H9 (cell line): Measurements from ENCODE around the gene PERCC1. TPM values are rescaled to one million over a fixed set of nuclear protein-coding genes. Genes with fewer than 3 reads are reported as not detected.

Source experiments
- DNase-seq: peaks from one replicate; pipeline ENCODE4 v3.0.0-alpha.2; 2017
- H2AFZ ChIP-seq: one replicate; pipeline ENCODE4 v1.6.1; 2013; ENCODE audit warnings: mild to moderate bottlenecking, low read length, control low read depth, moderate library complexity
- H2AK5ac ChIP-seq: 2 replicates; pipeline ENCODE4 v1.6.1; 2013; ENCODE audit warnings: low read length, control low read depth, mixed read lengths; ENCODE audit not compliant: insufficient read length
- H2BK120ac ChIP-seq: one replicate; pipeline ENCODE4 v1.6.1; 2013; ENCODE audit warnings: low read depth, mild to moderate bottlenecking, low read length, control low read depth, inconsistent platforms; ENCODE audit not compliant: poor library complexity, severe bottlenecking
- H2BK12ac ChIP-seq: 2 replicates; pipeline ENCODE4 v1.6.1; 2013; ENCODE audit warnings: low read length, control low read depth, mixed read lengths, low read depth; ENCODE audit not compliant: insufficient read length
- H2BK15ac ChIP-seq: 2 replicates; pipeline ENCODE4 v1.6.1; 2013; ENCODE audit warnings: low read depth, low read length, control low read depth
- H2BK20ac ChIP-seq: one replicate; pipeline ENCODE4 v1.6.1; 2013; ENCODE audit warnings: low read depth, mild to moderate bottlenecking, low read length, control low read depth, inconsistent platforms; ENCODE audit not compliant: poor library complexity, severe bottlenecking
- H2BK5ac ChIP-seq: 2 replicates; pipeline ENCODE4 v1.6.1; 2013; ENCODE audit warnings: low read length, control low read depth, mixed read lengths; ENCODE audit not compliant: insufficient read length
- H3K14ac ChIP-seq: 2 replicates; pipeline ENCODE4 v1.6.1; 2013; ENCODE audit warnings: low read length, control low read depth; ENCODE audit not compliant: insufficient read depth
- H3K18ac ChIP-seq: 2 replicates; pipeline ENCODE4 v1.6.1; 2013; ENCODE audit warnings: low read depth, mild to moderate bottlenecking, mixed read lengths, low read length, control low read depth; ENCODE audit not compliant: insufficient read length
- H3K23ac ChIP-seq: 2 replicates; pipeline ENCODE4 v1.6.1; 2013; ENCODE audit warnings: low read length, control low read depth, mixed read lengths, low read depth; ENCODE audit not compliant: insufficient read length
- H3K23me2 ChIP-seq: 2 replicates; pipeline ENCODE4 v1.6.1; 2013; ENCODE audit warnings: low read depth, mild to moderate bottlenecking, mixed read lengths, low read length, control low read depth; ENCODE audit not compliant: insufficient read length, poor library complexity, severe bottlenecking
- H3K27ac ChIP-seq: 2 replicates; pipeline ENCODE4 v1.5.1; 2013; ENCODE audit warnings: low read length, control low read depth, mixed read lengths, low read depth; ENCODE audit not compliant: insufficient read length
- H3K27me3 ChIP-seq: 2 replicates; pipeline ENCODE4 v1.6.1; 2013; ENCODE audit warnings: low read length, control low read depth, inconsistent platforms; ENCODE audit not compliant: insufficient read depth
- H3K4ac ChIP-seq: 2 replicates; pipeline ENCODE4 v1.6.1; 2013; ENCODE audit warnings: low read depth, mild to moderate bottlenecking, control low read depth, inconsistent platforms, low read length, moderate library complexity
- H3K4me1 ChIP-seq: 2 replicates; pipeline ENCODE4 v1.6.1; 2013; ENCODE audit warnings: low read length, control low read depth, inconsistent platforms; ENCODE audit not compliant: insufficient read depth
- H3K4me2 ChIP-seq: 2 replicates; pipeline ENCODE4 v1.6.1; 2013; ENCODE audit warnings: low read length, control low read depth, mixed read lengths; ENCODE audit not compliant: insufficient read length, insufficient read depth
- H3K56ac ChIP-seq: 2 replicates; pipeline ENCODE4 v1.6.1; 2013; ENCODE audit warnings: low read depth, mild to moderate bottlenecking, mixed read lengths, low read length, control low read depth; ENCODE audit not compliant: insufficient read length
- H3K79me1 ChIP-seq: 2 replicates; pipeline ENCODE4 v1.6.1; 2013; ENCODE audit warnings: low read depth, mild to moderate bottlenecking, moderate library complexity, low read length, control low read depth, inconsistent platforms; ENCODE audit not compliant: insufficient read depth, poor library complexity, severe bottlenecking
- H3K79me2 ChIP-seq: 2 replicates; pipeline ENCODE4 v1.6.1; 2013; ENCODE audit warnings: low read length, control low read depth, inconsistent platforms; ENCODE audit not compliant: insufficient read depth
- H3K9ac ChIP-seq: 2 replicates; pipeline ENCODE4 v1.6.1; 2013; ENCODE audit warnings: low read length, control low read depth, mixed read lengths; ENCODE audit not compliant: insufficient read length; ENCODE audit errors: extremely low read depth
- H3K9me3 ChIP-seq: one replicate; pipeline ENCODE4 v1.6.1; 2013; ENCODE audit warnings: low read depth, low read length, inconsistent platforms; ENCODE audit not compliant: control insufficient read depth
- H3T11ph ChIP-seq: one replicate; pipeline ENCODE4 v1.6.1; 2013; ENCODE audit warnings: mild to moderate bottlenecking, low read length, control low read depth, inconsistent platforms
- H4K20me1 ChIP-seq: one replicate; pipeline ENCODE4 v1.6.1; 2013; ENCODE audit not compliant: control insufficient read depth, insufficient read length, insufficient read depth
- H4K5ac ChIP-seq: 2 replicates; pipeline ENCODE4 v1.6.1; 2013; ENCODE audit warnings: low read depth, mild to moderate bottlenecking, mixed read lengths, low read length, control low read depth; ENCODE audit not compliant: insufficient read length
- H4K8ac ChIP-seq: replicated peaks from 2 replicates; pipeline ENCODE4 v1.6.1; 2013; ENCODE audit warnings: low read length, control low read depth, mixed read lengths, low read depth; ENCODE audit not compliant: insufficient read length
- H4K91ac ChIP-seq: 2 replicates; pipeline ENCODE4 v1.6.1; 2013; ENCODE audit warnings: low read depth, mild to moderate bottlenecking, moderate library complexity, mixed read lengths, low read length, control low read depth; ENCODE audit not compliant: insufficient read length
- H3K27ac Mint-ChIP-seq, 3 experiments: 2 replicates in 2 of 3; 3 replicates in 1 of 3; pipeline ENCODE4 v1.8.0; 2020 to 2021; ENCODE audit warnings: mixed read lengths in 3 of 3, mild to moderate bottlenecking in 1 of 3, moderate library complexity in 1 of 3
- H3K27me3 Mint-ChIP-seq: 2 replicates; pipeline ENCODE4 v1.8.0; 2021; ENCODE audit warnings: low read depth, mild to moderate bottlenecking, moderate library complexity, mixed read lengths
- H3K36me3 Mint-ChIP-seq, 3 experiments: 2 replicates in 2 of 3; 3 replicates in 1 of 3; pipeline ENCODE4 v1.8.0; 2020 to 2021; ENCODE audit warnings: low read depth in 3 of 3, mixed read lengths in 3 of 3; ENCODE audit not compliant: insufficient read depth in 1 of 3
- H3K4me1 Mint-ChIP-seq, 2 experiments: 2 replicates each; pipeline ENCODE4 v1.8.0; 2020; ENCODE audit warnings: mixed read lengths in 2 of 2
- H3K4me3 Mint-ChIP-seq, 2 experiments: 2 replicates in 1 of 2; 3 replicates in 1 of 2; pipeline ENCODE4 v1.8.0; 2020 to 2021; ENCODE audit warnings: mild to moderate bottlenecking in 2 of 2, mixed read lengths in 2 of 2, moderate library complexity in 1 of 2
- H3K9me3 Mint-ChIP-seq, 2 experiments: 2 replicates in 1 of 2; 3 replicates in 1 of 2; pipeline ENCODE4 v1.8.0; 2020; ENCODE audit warnings: mild to moderate bottlenecking in 2 of 2, mixed read lengths in 2 of 2, moderate library complexity in 1 of 2
- CTCF ChIP-seq: fragments of 200-600 bp; sonication (generic); conservative IDR thresholded peaks from 3 replicates; pipeline ENCODE4 v1.8.0; 2021; ENCODE audit warnings: antibody characterized with exemption, mild to moderate bottlenecking
- WGBS: extraction: QIAGEN DNeasy Blood & Tissue Kit; methylation state at CpG from one replicate; pipeline ENCODE4 v1.1.7; 2013; ENCODE audit warnings: missing lambda C conversion rate, low lambda C conversion rate, mixed read lengths; ENCODE audit not compliant: insufficient read length; ENCODE audit errors: extremely low coverage; 5-methylcytosine and 5-hydroxymethylcytosine counted together
- total RNA-seq: library from RNA; stranded (reverse); gene quantifications from 2 replicates; pipeline ENCODE4 v1.2.1, GENCODE V29; 2021

PERCC1 gene
- total RNA-seq, 1 experiment from 2014 or later: not detected

- Histone ChIP-seq H4K20me1 (no peaks in the 10 kb centered on the region), H3K56ac (no peak overlapping the region), H3K79me2 (peaks cover 17% of the 10 kb centered on the region; the same call in 1 of the 2 replicates), H2BK12ac (no peak overlapping the region), H3K4me1 (peaks cover 4% of the 10 kb centered on the region), H3K9ac (peak overlapping the region; percentile 68), H3K14ac (peak overlapping the region; percentile 79), H2BK5ac (no peak overlapping the region), H3K23ac (no peak overlapping the region), H3K4ac (no peak overlapping the region), H3K9me3 (peaks cover 8% of the 10 kb centered on the region), H4K91ac (no peak overlapping the region), H3K79me1 (peaks cover 10% of the 10 kb centered on the region), H3K27me3 (no peaks in the 10 kb centered on the region), H3K27ac (no peak overlapping the region), H3K18ac (no peak overlapping the region), H3T11ph (no peak overlapping the region), H2AFZ (no peak overlapping the region), H2AK5ac (no peak overlapping the region), H2BK15ac (no peak overlapping the region), H3K4me2 (peak overlapping the region; percentile 99), H2BK120ac (no peak overlapping the region), H4K5ac (no peak overlapping the region), H2BK20ac (no peak overlapping the region), H4K8ac (no peak overlapping the region), H3K23me2 (peaks cover 11% of the 10 kb centered on the region)
- Mint-ChIP-seq H3K27ac (no peak overlapping the region), H3K27me3 (peaks cover 27% of the 10 kb centered on the region), H3K4me3 (peak overlapping the region; percentile 75 to 82), H3K36me3 (peaks cover 0 to 2% (median 0%) of the 10 kb centered on the region in 3 experiments; a peak in 3 of 7 replicates), H3K4me1 (peaks cover 12 to 15% of the 10 kb centered on the region in 2 experiments), H3K9me3 (peaks cover 18 to 28% of the 10 kb centered on the region in 2 experiments)
- TF ChIP-seq CTCF: no peak
- no CpG with 5 or more reads among the region's 57 CpGs for WGBS
- no peak for DNase-seq
Measured at GRCh38 chr16:1474082-1474795, 43.4 kb downstream of the PERCC1 start.
